Retina (tissue), 1 donor: Measurements from ENCODE around the gene ECM1.

Source experiments
- DNase-seq: peaks from one replicate; pipeline ENCODE4 v3.0.0-alpha.2; 2016

ECM1 gene

DNA sequence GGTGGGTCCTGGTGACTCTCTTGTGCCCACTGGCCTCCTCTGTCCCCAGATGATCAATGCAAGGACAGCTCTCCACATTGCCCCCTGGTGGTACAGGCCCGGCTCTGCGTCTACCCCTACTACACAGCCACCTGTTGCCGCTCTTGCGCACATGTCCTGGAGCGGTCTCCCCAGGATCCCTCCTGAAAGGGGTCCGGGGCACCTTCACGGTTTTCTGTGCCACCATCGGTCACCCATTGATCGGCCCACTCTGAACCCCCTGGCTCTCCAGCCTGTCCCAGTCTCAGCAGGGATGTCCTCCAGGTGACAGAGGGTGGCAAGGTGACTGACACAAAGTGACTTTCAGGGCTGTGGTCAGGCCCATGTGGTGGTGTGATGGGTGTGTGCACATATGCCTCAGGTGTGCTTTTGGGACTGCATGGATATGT, 52.1 kb downstream of the ECM1 start:
- DNase-seq = peak; percentile 84

DNA sequence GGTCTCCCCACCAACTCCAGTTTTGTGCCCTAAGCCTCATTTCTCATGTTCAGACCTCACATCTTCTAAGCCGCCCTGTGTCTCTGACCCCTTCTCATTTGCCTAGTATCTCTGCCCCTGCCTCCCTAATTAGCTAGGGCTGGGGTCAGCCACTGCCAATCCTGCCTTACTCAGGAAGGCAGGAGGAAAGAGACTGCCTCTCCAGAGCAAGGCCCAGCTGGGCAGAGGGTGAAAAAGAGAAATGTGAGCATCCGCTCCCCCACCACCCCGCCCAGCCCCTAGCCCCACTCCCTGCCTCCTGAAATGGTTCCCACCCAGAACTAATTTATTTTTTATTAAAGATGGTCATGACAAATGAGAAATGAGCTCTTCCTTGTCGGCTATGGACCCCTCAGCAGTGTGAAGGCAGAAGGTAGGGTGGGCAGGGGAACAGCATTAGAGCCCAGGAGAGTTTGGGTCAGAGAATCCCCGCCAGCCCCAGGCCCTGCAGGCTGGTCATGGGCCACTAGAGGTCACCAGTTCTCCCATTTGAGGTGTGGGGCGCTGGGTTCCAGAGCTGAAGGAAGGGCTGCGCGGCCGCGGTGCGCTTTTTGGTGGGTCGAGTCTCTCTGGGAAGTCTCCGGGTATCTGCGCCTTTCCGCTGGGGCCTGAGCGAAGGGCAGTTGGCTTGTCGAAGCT, 52.8 kb downstream of the ECM1 start:
- peak; percentile 95 for DNase-seq

DNA sequence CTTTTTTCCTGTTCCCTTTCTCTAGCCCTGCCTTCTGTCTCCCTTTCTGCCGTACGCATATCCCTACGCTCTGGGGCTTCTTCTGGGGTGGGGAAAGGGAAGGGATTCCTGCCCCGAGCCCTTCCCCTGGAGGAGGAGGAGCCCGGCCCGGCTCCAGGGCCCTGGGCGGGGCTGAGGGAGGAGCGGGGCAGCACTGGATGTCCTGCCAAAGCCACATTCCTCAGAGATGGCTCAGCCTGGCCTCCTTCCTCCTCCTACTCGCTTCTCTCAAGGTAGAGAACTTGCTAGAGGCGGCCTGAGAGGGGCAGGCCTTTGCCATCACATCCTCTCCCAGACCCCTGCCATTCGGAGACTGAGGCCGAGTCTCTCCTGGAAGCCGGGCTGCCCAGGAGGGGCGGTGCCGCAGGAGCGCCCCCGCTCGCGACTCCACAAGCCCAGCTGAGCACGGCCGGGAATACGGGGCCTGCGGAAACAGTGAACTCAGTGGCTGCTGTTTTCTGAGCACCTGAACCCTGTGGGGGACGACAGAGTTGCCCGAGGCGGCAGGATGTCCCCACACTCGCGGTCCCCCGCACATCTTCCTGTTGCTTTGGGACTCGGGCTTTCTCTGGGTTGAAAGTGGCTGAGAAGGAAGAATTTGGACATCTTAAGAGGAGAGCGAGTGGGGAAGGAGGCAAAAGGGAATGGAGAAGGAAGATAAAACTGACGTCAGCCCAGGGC, 53.5 kb downstream of the ECM1 start:
- DNase-seq = peak; percentile 94

DNA sequence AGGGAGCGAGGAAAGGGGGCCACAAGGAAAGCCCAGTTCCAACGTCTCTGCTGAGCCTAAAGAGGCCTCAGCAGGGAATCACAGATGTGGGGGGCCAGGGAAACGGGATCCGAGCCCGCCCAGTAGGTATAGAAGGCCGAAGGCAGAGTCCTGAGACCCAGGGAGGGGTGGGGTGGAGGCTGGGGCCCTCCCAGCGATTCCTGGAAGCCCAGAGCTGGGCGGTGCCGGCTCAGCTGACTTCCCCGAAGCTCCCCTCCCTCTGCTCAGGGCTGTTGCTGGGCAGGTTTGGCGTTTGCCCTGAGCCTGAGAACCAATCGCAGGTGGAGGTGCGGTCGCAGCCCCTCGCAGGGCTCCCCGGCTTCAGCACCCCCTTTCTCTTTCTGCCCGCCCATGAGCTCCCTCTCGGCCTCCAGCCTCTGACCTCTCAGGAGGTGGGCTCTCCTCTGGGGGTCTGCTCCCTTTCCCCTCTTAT, 54.1 kb downstream of the ECM1 start:
- DNase-seq = peak; percentile 80

DNA sequence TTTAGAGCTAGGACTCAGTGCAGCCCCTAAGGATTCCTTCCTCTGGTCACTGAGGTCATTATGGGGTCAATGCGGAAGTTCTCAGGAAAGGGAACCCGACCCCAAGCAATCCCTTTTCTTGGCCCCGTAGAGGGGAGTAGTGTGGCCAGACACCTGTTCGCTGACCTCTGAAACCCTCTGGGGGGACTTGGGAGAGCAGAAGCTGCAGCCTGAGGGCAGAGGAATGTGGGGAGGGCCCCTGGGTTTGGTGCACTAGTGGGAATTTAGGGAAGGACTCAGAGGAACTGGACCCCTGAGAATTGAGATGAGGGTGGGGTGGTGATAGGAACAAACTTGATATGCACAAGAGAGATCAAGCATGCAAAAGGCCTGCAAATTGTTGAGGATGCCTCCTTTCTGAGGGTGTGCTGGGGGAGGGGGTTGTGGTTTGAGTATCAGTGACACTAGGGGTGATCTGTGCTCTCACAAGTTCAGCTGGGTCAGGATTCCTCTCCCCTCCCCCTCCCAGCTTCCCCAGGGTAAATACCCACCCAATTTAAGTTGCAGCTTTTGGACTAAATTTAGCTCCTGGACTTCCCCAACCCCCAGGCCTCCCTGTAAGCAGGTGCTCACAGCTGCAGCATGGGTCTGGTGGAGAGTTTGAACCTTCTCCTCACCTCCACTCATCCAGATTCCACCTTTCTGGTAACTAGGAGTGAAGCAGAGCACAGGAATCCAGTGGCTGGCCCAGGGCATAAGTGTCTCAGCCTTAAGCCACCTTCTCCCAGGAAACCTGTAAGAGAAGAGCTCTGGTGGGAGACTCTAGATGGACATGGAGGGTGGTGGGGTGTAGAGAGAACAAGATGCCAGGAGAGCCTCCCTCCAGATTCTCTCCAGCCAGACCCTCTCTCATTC, 54.8 kb downstream of the ECM1 start:
- DNase-seq = no peak
